NCI-H2196 (cell line): ENCODE results near the gene DTX4.

ENCODE experiments used
- DNase-seq: peaks from one replicate; lab custom pipeline; 2025; ENCODE audit not compliant: unreplicated experiment; lab: John Stamatoyannopoulos, UW

DTX4 gene

DNA sequence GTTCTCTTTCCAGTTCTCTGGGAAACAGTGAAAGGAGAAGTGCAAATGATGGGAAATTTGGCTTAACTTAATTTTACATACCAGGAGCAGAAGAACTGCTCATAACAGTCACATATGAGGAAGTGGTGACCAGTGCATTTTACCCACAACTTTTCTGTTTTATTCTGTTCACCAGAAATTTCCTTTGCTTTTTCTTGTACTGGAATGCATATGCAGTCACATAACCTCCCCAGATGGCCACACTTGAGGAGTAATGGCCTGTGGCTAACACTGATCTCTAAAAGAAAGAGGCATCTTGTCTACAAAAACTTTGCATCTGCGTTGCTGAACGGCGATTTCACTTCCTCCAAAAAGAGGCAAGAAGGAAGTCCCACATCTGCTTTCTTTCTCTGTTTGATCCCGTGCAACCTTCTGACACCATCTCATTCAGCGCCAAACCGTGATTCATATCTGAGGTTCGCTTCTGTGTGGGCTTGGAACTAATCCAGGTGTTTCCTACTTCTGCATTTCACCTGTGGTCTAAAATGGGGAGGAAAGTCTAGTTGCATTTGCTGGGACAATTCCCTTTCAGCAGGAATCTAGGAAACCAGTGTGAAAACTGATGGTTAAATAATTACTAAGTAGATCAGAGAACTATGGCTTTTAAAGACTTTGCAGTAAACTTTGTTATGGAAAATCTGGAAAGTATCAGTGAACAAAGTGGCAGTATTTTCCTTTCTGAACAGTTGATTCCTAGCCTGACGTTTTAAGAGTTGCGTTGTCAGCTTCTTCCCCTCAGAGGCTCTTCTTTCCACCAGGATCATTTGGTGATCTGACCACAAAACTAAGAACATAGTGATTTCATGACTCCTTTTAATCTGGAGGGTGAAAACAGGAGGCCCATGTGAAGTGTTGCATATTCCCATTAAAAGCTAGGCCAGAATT, 45.0 kb downstream of the DTX4 start:
- no peak for DNase-seq

DNA sequence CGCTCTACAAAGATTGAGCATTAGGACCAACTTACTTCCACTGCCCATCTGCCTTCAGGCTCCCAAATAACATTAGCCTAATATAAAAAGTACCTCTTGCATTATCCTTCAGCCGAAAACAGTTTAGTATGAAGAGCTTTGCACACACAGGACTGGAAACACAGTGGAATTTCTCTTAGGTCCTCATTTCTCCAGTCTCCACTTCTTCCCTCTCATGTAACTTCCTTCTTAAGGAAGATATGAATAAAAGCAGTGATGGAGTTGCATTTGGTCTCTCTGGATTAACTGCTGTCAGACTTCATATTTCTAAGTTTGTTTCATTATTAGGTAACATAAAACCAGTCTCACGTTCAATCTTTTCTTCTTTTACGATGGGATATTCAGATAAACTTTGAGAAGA, 46.4 kb downstream of the DTX4 start:
- DNase-seq = no peak

DNA sequence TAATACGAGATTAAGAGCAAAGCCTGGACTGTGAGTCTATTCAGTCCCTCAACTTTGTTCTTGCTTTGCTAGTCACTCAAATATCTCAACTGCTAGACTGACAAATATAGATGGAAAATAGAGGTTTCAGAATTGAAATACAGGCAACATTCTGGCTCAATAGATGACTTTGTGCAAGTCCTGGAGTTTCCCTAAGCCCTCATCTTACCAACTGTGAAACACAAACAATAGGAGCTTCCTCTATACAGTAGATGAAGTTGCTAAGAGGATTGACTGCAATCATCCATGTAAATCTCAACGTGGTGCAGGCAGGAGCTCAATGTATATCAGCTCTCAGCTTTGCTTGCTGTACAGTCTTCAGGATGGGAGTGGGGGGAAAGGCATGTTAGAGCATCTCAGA, 47.0 kb downstream of the DTX4 start:
- DNase-seq = no peak

DNA sequence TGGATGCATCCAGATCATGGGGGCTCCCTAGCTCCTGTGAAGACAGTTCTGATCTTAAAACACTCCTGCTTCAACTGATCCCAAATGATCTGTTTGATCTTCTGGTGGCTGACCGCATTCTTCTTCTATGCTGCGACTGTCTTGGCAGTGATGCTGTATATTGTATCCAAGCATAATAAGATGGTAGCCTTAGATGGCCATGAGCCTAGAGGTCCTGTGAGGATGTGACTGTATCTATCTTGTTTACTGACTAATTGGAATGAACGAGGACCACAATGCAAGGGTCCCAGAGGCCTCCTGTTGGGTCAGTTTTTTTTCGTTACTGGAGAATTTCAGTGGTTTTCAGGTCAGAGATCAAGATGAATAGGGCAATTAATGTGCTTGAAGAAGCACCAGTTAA, 47.9 kb downstream of the DTX4 start:
- no peak for DNase-seq

DNA sequence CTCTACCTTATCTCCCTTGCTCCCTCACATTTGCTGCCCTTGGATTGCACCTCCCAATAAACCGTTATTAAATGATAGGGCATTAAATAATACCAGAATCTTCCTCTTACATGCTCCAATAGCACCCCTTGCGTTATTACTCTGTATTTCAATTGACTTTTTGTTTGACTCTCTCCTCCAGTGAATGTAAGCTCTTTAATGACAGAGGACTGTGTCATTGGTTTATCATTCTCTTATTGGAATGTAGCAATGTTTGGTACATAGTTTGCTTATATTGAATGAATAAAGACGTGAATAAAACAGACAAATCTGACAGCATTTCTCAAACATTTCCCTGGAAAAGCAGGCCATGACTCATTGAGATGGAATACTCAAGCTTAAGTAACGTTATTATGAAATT, 49.5 kb downstream of the DTX4 start:
- DNase-seq = no peak

DNA sequence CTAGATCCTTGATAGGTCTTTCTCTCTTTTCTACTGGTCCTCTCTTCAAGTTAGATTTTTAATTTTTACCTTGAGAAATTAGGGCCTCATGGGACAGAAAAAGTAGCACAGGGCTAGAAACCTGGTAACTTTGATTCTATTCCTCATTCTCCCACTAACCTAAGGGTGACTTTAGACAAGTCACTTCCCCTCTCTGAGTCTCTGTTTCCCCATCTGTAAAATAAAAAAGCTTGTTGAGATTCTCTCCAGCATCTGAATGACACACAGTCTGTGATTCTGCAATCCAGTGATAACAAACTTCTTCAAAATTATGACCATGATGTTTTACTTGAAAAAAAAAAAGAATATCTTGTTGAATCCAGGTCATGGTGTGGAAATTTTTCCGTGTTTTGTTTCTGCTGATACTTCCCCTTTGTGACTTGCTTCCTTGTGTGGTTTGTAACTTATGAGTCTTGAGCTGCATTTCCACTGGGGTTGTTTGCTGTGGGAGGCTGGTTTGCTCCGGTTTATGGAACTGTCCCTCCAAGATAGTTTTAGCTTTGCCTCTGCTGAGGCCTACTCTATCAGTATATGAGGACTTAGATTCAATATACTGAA, 50.6 kb downstream of the DTX4 start:
- no peak for DNase-seq

DNA sequence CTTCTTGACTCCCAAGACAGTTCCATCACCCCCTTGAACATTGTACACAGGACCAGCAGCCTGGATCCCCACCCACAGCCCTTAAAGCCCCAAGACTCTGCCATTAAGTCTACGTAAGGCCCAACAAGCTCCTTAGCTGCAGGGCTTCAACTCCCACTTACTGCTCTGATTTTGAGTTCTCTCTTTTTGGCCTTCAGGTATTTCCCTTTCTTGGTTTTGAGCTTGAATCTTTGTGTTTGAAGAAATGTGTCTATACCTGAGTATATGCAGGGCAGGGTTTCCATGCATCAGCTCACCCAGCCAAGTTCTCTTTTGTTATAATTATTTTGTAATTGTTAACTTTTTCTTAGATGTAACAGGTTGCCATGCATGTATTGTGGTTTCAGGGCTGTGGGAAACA, 51.2 kb downstream of the DTX4 start:
- no peak for DNase-seq

DNA sequence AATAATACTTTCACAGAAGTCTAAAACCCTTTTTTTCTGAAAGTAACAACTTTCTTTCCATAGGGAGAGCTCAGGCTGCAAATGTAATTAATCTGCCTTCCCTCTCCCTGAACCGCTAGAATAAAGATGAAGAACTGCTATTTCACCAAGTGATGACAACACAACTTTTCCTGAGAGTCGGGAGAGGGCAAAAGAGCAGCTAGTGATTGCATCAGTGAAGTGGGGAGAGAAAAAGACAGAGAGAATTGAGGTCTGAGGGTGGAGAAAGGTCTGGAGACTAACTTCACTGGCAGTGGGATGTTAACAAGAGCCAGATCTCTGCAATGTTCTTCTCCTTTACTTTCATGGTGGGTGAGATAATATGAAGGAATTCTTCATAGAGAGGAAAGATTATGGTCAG, 51.7 kb downstream of the DTX4 start:
- no peak for DNase-seq

DNA sequence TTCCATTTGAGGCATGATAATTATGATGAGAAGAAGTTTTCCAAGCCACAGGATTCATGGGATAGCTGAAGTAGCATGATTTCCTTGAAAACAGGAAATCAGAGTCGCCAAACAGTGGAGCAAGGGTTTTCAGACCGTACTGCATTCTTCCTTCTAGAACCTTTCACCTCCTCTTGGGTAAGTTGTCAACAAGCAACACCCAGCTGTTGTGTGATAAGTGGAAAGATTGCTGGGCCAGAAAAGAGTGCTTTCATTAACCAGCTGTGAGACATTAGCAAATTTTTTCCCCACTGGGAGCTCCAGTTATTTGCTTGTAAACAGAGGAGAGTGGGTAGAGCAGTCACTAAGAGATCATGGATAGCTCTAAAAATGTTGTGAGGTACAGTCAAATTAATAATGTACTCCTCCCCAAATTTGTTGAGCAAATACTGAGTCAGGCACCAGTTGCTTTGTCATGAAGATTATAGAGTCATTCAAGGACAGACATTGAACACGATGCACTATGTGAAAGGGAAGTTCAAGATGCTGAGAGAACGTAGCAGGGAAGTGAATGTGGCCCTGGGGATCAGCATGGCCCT, 52.5 kb downstream of the DTX4 start:
- DNase-seq = no peak

DNA sequence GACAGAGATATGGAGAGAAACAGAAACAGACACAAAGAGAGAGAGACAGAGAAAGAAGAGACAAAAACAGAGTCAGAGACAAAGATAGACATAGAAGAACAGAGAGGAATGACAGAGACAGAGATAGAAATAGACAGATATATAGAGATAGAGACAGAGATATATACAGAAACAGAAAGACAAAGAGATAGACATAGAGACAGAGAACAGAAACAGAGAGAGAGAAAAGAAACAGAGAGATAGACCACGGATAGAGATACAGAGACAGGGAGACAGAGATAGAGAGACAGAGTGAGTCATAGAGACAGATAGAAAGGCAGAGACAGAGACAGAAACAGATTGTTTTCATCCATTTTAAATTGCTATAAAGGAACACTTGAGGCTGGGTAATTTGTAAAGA, 53.1 kb downstream of the DTX4 start:
- DNase-seq = no peak

DNA sequence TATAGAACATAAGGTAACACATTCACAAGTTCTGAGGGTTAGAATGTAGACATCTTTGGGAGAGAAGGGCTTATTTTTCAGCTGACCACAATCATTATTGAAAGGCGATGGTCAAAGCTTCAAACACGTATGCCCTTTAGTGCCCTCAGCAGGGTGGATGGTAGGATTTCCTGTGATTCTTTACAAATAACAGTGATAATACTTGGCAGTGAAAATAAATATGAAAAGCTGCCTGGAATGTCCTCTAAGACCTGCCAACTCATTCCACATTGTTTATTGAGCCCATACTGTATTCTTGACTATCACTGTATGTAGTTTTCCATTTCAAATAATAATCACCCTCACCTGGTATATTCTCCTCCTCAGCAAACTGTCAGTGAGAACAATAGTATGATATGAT, 54.5 kb downstream of the DTX4 start:
- no peak for DNase-seq

DNA sequence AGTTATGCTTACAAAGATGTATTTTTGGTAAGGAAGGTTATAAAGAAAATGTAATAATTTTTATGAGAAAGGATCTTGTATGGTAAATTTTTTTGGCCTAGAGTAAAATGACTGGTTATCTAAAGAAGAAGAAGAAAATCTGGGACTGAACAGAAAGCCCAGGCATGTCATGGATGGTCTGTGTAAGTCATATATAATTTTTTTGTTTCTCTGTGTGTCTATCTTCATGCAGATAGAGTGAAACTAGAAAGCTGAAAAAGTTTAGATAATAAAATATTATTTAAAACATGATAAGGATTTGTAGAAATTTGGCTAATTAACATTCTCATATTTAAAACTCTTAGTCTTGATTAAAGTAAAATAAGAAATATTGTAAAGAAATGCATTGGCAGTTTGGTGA, 68.4 kb downstream of the DTX4 start:
- DNase-seq = no peak

DNA sequence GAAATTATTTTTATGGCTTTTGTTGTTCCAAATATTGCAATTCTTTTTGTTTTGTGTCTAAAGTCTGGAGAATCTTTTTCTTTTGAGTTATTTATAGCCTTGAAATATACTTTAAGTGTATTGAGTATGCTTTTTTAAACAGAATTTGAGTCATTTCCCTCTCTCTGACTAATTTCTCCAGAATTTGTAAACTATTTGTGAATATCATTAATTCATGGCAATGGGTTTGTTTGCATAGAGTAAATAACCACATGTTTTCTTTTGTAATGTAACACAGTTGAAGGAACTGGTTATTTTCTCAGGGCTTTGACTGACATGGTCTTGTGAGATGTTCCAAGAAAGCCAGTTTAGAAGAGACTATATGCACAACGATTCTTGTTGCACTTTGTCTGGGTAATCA, 71.7 kb downstream of the DTX4 start:
- no peak for DNase-seq

DNA sequence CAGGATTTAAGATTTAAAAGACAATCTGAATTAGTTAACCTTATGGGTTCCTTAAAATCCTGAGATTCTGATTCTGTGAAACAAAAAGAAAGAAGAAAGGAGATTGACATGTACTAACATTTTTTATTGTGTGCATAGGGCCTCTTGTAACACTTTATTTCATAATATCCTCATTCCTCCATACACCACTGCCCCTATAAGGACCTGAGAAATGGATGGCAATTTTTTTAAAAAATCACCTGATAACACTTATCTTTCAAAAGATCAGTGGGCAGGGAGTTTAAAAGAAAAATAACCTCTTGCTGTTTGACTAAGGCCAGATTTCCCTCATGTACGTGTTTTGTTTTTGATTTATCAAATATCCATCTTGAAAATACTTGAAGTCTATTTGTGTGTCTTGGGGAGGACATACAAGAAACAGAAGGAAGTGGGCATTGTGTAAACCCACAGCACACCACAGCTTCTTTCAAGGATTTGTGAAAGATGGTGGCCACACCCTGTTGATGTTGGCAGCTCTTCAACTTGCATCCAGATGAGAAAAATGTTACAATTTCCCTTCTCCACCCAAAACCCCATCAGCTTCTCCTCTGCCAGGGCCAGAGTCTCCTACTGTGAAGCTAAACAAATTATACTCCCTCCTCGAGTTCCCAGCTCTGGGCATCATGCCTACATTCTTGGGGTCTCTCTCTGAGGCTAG, 75.7 kb downstream of the DTX4 start:
- DNase-seq = no peak

DNA sequence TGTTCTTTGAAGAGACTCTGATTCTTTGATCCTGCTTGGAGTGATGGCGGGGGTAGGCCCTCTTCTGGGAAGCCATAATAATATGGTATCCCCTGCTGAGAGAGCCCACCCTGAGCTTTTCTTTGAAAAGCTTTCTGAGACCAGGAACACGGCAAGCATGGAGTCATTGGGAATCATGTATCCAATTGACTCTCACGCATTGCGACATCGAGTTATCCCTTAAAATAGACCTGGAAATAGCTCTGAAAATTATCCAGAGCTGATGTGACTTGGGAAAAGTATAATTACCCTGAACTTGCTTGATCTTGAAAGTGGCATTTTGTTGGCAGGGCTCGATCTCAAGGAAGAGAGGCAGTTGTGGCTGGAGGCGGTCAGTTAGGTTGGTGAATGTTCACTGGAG, 77.6 kb downstream of the DTX4 start:
- DNase-seq = no peak

DNA sequence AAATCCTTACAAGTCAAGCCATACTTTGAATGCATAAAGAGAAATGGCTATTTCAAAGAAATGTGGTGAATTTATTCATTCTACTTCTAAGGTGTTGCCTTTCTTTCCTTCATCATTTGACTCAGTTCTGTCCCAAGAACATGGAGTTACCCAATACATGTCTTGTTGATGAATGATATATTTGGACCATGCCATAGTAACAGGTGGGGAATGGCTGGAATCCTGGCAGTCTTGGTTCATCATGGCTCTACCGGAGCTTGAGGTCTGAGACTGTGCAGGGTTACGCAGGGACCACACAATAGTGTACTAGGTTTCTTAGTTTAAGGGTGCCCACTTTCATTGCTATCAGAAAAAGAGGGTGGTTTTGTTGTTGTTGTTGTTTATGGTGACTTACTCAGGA, 81.1 kb downstream of the DTX4 start:
- no peak for DNase-seq

DNA sequence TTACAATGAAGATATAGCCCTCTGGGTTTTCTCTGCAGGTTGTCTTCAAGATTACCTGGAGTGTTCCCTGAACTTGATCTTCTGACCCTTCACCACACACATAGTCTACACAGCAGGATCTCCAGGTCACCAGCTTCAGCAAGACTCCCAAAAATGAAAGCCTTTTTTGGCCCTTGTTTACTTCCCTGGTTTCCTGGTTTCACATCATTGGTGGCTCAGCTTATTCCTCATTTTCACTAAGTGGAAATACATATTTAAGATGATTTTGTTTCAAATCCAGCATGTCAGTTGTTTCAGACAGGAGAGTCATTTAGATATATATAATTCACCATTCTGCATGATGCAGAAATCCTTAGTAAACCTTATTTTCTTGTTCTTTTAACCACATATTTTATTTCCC, 82.4 kb downstream of the DTX4 start:
- DNase-seq = no peak

DNA sequence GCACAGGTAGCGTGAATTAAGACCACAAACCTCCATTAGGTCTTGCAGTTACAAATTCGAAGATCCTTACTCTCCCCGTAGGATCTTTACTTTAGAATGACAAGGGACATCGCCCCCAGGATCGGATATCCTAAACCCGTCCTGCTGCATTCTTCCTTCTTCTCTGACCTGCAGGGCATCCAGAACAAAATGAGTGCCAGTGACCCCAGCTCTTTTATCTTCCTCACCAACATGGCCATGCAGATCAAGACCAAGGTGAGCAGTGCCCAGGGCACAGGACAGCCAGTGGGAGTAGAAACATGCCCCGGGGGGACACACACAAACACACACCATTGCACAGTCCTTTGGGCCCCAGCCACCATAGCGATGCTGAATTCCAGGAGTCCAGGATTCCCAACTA, 83.3 kb downstream of the DTX4 start:
- no peak for DNase-seq
